SK-N-SH treated with all-trans-retinoic acid at 6 μM for 48 hours (cell line): ENCODE results near the gene CPSF2.

ENCODE experiments used
- ARNTL ChIP-seq: fragments of 450-650 bp; formaldehyde crosslinking; IDR thresholded peaks from 2 replicates; pipeline ENCODE4 v1.5.0; 2020; ENCODE audit warnings: low read depth, mild to moderate bottlenecking, moderate library complexity, borderline replicate concordance
- BACH2 ChIP-seq: fragments of 250-450 bp; sonication (Bioruptor Pico); IDR thresholded peaks from 2 replicates; pipeline ENCODE4 v1.9.0; 2021; ENCODE audit warnings: mild to moderate bottlenecking, borderline replicate concordance
- CSDC2 ChIP-seq: fragments of 250-450 bp; sonication (Bioruptor Pico); IDR thresholded peaks from 2 replicates; pipeline ENCODE4 v1.5.0; 2020; ENCODE audit warnings: mild to moderate bottlenecking, moderate library complexity
- ESRRG ChIP-seq: fragments of 250-450 bp; sonication (Bioruptor Pico); IDR thresholded peaks from 2 replicates; pipeline ENCODE4 v1.6.1; 2021; ENCODE audit warnings: mild to moderate bottlenecking
- RARB ChIP-seq: fragments of 250-450 bp; sonication (Bioruptor Pico); IDR thresholded peaks from 2 replicates; pipeline ENCODE4 v1.8.0; 2021; ENCODE audit warnings: mild to moderate bottlenecking, moderate library complexity
- SNAI2 ChIP-seq: fragments of 250-450 bp; sonication (Bioruptor Pico); IDR thresholded peaks from 2 replicates; pipeline ENCODE4 v1.5.0; 2020; ENCODE audit warnings: mild to moderate bottlenecking, moderate library complexity
- ZC3H10 ChIP-seq: fragments of 250-450 bp; sonication (Bioruptor Pico); IDR thresholded peaks from 2 replicates; pipeline ENCODE4 v1.5.1; 2021; ENCODE audit warnings: mild to moderate bottlenecking, moderate library complexity
- ZFP30 ChIP-seq: fragments of 450-650 bp; formaldehyde crosslinking; IDR thresholded peaks from 2 replicates; pipeline ENCODE4 v1.5.0; 2022; ENCODE audit warnings: mild to moderate bottlenecking, moderate library complexity
- ZNF565 ChIP-seq: fragments of 450-650 bp; formaldehyde crosslinking; conservative IDR thresholded peaks from 2 replicates; pipeline ENCODE4 v1.5.0; 2020; ENCODE audit warnings: low read depth, mild to moderate bottlenecking, moderate library complexity
- TF ChIP-seq, protein P1 (sequence below): fragments of 250-450 bp; sonication (Bioruptor Pico); IDR thresholded peaks from 2 replicates; pipeline ENCODE4 v1.5.1; 2020; ENCODE audit warnings: low read depth, mild to moderate bottlenecking, moderate library complexity
- TF ChIP-seq, protein P2 (sequence below): fragments of 250-450 bp; sonication (Bioruptor Pico); IDR thresholded peaks from 2 replicates; pipeline ENCODE4 v1.5.1; 2021; ENCODE audit warnings: mild to moderate bottlenecking, moderate library complexity
- TF ChIP-seq, protein P3 (sequence below): fragments of 250-450 bp; sonication (Bioruptor Pico); IDR thresholded peaks from 2 replicates; pipeline ENCODE4 v1.8.0; 2020; ENCODE audit warnings: mild to moderate bottlenecking, moderate library complexity, borderline replicate concordance

DNA sequence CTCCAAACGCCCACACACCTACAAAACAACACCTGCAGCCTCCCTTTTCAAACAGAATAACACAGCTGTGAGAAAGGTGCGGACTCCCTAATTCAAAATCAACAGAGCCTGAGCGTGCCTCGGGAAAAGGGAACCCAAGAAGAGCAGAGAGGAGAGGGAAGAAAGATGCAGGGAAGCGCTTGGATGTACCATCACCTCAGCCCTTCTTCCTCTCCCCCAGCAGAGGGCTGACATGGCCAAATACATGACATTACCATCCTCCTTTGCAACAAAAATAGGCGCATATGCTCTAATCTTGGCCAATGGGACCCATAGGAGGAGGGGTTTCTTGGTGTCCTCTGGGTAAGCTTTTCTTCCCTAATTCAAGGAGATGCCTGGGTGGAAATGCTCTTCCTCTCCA, 78.0 kb downstream of the CPSF2 start:
- TF ChIP-seq SNAI2 (CRISPR knock-in tag) (no peak), ZC3H10 (CRISPR knock-in tag) (no peak), ESRRG (CRISPR knock-in tag) (no peak), ZFP30 (no peak), RARB (CRISPR knock-in tag) (no peak), BACH2 (no peak), ARNTL (CRISPR knock-in tag) (no peak), CSDC2 (no peak), ZNF565 (no peak)
- TF ChIP-seq, protein P1, sequence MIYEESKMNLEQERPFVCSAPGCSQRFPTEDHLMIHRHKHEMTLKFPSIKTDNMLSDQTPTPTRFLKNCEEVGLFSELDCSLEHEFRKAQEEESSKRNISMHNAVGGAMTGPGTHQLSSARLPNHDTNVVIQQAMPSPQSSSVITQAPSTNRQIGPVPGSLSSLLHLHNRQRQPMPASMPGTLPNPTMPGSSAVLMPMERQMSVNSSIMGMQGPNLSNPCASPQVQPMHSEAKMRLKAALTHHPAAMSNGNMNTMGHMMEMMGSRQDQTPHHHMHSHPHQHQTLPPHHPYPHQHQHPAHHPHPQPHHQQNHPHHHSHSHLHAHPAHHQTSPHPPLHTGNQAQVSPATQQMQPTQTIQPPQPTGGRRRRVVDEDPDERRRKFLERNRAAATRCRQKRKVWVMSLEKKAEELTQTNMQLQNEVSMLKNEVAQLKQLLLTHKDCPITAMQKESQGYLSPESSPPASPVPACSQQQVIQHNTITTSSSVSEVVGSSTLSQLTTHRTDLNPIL (CRISPR knock-in tag): no peak
- TF ChIP-seq, protein P2, sequence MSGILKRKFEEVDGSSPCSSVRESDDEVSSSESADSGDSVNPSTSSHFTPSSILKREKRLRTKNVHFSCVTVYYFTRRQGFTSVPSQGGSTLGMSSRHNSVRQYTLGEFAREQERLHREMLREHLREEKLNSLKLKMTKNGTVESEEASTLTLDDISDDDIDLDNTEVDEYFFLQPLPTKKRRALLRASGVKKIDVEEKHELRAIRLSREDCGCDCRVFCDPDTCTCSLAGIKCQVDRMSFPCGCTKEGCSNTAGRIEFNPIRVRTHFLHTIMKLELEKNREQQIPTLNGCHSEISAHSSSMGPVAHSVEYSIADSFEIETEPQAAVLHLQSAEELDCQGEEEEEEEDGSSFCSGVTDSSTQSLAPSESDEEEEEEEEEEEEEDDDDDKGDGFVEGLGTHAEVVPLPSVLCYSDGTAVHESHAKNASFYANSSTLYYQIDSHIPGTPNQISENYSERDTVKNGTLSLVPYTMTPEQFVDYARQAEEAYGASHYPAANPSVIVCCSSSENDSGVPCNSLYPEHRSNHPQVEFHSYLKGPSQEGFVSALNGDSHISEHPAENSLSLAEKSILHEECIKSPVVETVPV (CRISPR knock-in tag): no peak
- TF ChIP-seq, protein P3, sequence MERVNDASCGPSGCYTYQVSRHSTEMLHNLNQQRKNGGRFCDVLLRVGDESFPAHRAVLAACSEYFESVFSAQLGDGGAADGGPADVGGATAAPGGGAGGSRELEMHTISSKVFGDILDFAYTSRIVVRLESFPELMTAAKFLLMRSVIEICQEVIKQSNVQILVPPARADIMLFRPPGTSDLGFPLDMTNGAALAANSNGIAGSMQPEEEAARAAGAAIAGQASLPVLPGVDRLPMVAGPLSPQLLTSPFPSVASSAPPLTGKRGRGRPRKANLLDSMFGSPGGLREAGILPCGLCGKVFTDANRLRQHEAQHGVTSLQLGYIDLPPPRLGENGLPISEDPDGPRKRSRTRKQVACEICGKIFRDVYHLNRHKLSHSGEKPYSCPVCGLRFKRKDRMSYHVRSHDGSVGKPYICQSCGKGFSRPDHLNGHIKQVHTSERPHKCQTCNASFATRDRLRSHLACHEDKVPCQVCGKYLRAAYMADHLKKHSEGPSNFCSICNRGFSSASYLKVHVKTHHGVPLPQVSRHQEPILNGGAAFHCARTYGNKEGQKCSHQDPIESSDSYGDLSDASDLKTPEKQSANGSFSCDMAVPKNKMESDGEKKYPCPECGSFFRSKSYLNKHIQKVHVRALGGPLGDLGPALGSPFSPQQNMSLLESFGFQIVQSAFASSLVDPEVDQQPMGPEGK (CRISPR knock-in tag): no peak
